Left forelimb (tissue), 1 donor: ENCODE measurements around the gene LSM4.
"Not testable (repeated sequence)": the region's sequence is repeated elsewhere in the genome, so short reads cannot be mapped to it uniquely, and the experiment has no call there.

ENCODE experiments used
- DNase-seq: peaks from one replicate; pipeline ENCODE4 v3.0.0-alpha.2; 2018; ENCODE audit warnings: low spot score

Gene LSM4

GRCh38 chr19:18322759-18323460 lies at the start of gene LSM4:
Gene LSM4 (minus strand): TSS chr19:18323076. CDS start chr19:18323020, 56 bp downstream.
- DNase-seq: peak; percentile 99

- DNase-seq: no peak
Observed at GRCh38 chr19:18368504-18369222, 45.8 kb upstream of the LSM4 start.

GRCh38 chr19:18366021-18366435 lies 43.2 kb upstream of the LSM4 start:
- DNase-seq: no peak

- peak; percentile 76 for DNase-seq
Observed at GRCh38 chr19:18364826-18365528, 42.1 kb upstream of the LSM4 start.

DNA sequence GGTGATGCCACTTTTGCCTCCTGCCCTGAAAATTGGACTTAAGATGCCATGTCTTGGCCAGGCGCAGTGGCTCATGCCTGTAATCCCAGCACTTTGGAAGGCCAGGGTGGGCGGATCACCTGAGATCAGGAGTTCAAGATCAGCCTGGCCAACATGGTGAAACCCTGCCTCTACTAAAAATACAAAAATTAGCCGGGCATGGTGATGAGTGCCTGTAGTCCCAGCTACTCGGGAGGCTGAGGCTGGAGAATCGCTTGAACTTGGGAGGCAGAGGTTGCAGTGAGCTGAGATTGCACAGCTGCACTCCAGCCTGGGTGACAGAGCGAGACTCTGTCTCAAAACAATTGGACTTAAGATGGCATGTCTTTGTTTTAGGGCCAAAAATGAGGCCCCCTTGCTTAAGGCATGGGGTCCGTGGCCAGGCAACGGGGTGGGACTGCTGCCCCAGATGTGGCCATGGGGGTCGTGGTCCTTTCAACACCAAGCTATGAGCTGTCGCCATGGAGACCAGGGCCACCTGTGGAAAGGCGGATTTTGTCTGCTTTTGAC lies 41.5 kb upstream of the LSM4 start:
- not testable (repeated sequence) for DNase-seq

DNA sequence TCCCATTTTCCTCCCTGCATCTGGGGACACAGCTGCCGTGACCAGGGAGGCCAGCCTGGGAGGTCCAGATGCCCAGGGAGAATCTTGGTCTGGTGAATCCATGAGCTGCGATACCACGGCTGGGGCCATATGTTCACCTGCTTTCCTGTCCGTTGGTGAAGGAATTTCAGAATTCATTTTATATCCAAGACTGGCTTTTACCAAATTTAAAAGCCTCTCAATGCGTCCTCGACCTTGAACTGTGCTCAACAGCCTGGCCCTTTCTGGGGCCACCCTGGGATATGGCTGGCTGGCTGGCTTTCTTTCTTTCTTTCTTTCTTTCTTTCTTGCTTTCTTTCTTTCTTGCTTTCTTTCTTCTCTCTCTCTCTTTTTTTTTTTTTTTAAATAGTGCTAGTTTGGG lies 40.9 kb upstream of the LSM4 start:
- DNase-seq: no peak

DNA sequence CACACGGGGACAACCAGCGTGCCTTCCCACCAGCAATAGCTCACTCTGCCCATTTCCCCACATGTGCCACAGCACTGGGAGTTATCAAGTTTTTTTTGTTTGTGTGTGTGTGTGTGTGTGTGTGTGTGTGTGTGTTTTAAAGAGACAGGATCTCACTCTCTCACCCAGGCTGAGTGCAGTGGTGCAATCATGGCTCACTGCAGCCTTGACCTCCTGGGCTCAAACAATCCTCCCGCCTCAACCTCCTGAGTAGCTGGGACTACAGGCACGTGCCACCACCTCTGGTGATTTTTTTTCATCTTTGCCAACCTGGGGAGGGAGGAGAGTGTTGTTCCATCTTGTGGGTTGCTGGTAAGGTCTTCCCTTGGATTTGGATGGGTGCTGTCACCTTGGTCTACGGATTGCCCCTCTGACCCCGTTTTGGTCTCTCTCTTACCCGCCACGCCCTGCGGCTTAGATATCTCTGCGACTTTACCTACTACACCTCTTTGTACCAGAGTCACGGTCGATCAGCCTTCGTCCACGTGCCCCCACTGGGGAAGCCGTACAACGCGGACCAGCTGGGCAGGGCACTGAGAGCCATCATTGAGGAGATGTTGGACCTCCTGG lies 40.2 kb upstream of the LSM4 start:
- DNase-seq: no peak

GRCh38 chr19:18361646-18362045 lies 38.8 kb upstream of the LSM4 start:
- no peak for DNase-seq

- no peak for DNase-seq
Observed at GRCh38 chr19:18357041-18357440, 34.2 kb upstream of the LSM4 start.

- DNase-seq: not testable (repeated sequence)
Observed at GRCh38 chr19:18354743-18355142, 31.9 kb upstream of the LSM4 start.

DNA sequence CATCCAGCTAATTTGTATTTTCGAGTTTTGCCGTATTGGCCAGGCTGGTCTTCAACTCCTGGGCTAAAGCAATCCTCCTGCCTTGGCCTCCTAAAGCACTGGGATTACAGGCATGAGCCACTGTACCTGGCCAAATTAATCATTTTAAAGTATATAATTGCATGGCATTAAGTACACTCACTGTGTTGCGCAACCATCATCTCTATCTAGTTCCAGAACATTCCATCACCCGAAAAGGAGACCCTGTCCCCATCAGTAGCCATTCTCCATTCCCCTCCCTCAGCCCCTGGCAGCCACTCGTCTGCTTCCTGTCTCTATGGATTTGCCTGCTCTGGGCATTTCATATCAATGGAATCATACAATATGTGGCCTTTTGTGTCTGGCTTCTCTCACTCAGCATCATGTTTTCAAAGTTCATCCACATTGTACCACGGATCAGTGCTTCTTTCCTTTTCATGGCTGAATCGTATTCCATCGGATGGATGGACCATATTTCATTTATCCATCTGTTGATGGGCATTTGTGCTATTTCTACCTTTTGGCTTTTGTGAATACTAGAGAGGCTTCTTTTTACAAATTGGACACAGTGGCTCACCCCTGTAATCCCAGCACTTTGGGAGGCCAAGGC lies 30.6 kb upstream of the LSM4 start:
- no peak for DNase-seq

- no peak for DNase-seq
Observed at GRCh38 chr19:18351544-18351943, 28.7 kb upstream of the LSM4 start.

- DNase-seq: no peak
Observed at GRCh38 chr19:18350490-18350889, 27.6 kb upstream of the LSM4 start.

DNA sequence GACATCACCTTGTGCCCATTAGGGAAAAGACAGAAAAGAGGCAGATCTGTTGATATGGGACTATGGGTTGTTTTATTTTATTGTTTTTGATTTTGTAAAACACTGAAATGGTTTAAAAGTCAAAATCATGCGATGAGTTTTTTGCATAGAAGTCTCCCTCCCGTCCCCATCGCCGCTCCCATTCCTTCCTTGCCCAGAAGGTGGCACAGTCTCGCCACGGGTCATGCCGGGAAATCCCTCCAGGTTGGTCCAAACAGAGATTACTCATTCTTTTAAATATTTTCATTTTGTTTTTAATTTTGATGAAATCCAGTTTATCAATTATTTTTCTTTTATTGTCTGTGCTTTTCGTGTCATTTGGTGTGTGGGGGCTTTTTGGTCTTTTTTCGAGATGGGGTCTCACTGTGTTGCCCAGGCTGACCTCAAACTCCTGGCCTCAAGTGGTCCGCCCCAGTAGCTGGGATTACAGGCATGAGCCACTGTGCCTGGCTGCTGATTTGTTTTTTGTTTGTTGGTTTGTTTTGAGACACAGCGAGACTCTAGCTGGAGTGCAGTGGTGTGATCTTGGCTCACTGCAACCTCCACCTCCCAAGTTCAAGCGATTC lies 26.8 kb upstream of the LSM4 start:
- no peak for DNase-seq

DNA sequence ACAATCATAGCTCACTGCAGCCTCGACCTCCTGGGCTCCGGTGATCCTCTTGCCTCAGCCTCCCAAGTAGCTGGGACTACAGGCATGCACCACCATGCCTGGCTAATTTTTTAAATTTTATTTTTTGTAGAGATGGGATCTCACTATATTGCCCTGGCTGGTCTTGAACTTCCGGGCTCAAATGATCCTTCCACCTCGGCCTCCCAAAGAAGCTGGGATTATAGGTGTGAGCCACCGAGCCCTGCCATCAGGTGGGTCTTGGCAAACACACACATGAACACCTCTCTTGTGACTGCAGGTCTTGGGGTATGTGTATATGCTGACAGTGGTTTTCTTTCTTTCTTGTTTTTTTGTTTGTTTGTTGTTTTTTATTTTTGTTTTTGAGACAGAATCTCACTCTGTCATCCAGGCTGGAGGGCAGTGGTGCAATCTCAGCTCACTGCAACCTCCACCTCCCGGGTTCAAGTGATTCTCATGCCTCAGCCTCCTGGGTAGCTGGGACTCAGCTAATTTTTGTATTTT lies 26.0 kb upstream of the LSM4 start:
- not testable (repeated sequence) for DNase-seq

GRCh38 chr19:18348171-18348570 lies 25.3 kb upstream of the LSM4 start:
- no peak for DNase-seq

DNA sequence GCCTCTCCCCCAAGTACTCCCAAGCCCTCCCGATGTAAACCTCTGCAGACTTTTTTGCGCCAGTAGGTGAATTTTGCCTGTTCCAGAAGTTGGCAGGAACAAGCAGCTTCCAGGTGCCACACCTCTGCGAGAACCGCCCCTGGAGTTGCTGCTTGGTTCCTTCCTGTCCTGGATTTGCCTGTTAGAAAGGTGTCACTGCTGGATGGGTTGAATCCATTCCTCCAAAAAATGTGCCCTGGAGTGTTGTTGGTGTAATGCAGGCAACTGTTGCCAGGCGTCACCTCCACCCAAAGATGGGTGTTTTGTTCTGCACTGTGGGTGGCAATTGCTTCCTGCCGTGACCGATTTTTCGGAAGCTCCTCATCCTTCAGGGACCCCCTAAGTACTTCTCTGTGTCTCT lies 23.2 kb upstream of the LSM4 start:
- DNase-seq: no peak

GRCh38 chr19:18345296-18345695 lies 22.4 kb upstream of the LSM4 start:
- no peak for DNase-seq

GRCh38 chr19:18344582-18344950 lies 21.7 kb upstream of the LSM4 start:
- no peak for DNase-seq

- DNase-seq: no peak
Observed at GRCh38 chr19:18342090-18342632, 19.3 kb upstream of the LSM4 start.
